ENCODE measurements around the gene MCL1.
"Not testable (repeated sequence)": the region's sequence is repeated elsewhere in the genome, so short reads cannot be mapped to it uniquely, and the experiment has no call there.

MCL1 gene

DNA sequence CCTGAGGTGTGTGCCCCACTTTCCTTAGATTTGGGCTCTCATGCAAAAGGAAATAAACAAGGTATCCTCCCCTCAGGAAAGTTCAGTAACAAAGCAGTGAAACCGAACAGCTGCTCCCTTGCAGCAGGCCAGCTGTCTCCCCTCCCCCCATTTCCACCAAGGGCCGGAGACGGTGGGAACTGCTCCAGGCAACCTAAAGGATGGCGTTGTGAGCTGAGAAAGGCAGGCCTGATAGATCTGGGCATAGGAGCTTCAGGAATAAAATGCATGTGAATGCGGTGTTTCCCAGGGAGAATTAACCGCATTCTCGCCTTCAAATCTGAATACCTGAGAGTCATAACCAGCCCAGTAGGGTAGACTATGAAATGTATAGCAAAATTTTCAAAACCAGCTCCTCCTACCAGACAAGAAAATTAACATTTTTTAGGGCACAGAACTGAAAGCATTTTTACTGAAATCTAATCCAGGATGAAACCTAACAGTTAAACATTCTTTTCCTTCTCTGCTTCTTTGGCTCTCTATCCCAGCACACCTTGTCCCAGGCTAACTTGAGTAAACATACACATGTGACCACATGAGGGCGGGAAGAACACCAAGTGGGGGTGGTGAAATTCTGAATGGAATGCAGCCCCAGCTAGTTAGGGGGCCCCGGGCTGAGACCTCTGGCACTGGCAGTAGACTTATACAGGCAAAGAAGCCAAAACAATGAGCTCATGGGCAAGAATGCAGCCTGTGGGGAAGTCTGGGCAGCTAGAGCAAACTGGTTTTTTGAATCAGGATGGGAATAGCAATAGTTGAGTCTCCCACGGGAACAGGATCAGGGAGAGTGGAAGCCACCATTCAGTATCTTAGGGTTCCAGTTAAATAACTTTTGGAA is 11.5 kb downstream of the MCL1 start:
- DNase-seq = peak; percentile 90

DNA sequence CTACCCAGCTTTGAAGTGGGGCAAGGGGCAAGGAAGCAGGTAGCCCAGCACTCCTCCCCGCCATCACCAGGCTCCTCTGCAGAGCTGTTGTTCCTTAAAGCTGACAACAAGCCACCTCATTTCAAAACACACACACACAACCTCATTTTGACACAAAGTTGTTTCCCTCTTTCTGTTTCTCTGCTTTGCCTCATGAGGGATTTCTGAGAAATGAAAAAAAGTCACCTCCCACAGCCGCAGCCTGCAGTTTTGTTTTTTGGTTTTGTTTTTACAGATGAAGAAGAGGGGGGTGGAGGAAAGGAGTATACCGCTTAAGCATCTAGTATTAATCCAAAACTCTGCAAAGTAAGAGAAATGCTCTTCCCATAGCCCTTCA is 12.1 kb downstream of the MCL1 start:
- no peak for DNase-seq

DNA sequence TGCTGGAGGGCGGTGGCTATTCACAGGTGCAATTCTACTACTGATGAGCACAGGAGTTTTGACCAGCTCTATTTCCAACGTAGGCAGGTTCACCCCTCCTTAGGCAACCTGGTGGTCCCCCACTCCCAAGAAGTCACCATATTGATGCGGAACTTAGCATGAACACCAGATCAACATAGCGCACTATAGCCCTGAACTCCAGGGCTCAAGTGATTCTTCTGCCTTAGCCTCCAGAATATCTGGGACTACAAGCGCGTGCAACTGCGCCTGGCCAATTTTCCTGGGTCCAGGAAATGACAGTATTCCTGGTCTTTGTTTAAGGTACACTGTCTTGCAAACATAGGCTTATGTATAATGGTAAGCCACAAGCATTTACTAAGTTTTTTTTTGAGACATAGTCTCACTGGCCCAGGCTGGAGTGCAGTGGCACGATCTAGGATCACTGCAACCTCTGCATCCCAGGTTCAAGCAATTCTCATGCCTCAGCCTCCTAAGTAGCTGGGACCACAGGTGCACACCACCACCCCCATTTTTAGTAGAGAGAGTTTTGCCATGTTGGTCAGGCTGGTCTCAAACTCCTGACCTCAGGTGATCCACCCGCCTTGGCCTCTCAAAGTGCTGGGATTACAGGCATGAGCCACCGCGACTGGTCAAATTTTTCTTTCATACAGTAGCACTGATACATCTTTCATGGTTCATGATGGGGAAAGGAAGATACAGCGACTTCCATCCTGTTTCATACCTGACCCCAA is 12.6 kb downstream of the MCL1 start:
- DNase-seq = no peak

DNA sequence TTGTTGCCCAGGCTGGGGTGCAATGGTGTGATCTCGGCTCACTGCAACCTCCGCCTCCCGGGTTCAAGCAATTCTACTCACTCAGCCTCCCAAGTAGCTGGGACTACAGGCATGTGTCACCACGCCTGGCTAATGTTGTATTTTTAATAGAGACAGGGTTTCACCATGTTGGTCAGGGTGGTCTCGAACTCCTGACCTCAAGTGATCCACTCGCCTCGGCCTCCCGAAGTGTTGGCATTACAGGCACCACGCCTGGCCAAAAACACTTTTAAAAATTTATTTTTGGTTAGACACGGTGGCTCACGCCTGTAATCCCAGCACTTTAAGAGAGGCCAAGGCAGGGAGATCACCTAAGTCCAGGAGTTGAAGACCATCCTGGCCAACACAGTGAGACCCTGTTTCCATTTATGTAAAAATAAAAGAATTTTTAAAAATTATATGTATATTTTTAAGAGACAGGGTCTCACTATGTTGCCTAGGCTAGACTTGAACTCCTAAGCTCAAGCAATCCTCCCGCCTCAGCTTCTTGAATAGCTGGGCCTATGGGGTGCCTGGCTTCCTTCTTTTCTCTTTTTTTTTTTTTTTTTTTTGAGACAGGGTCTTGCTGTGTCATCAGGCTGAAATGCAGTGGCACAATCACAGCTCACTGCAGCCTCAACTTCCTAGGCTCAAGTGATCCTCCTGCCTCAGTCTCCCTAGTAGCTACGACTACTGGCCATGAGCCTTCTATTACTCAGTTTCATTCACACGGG is 14.0 kb downstream of the MCL1 start:
- DNase-seq = not testable (repeated sequence)

DNA sequence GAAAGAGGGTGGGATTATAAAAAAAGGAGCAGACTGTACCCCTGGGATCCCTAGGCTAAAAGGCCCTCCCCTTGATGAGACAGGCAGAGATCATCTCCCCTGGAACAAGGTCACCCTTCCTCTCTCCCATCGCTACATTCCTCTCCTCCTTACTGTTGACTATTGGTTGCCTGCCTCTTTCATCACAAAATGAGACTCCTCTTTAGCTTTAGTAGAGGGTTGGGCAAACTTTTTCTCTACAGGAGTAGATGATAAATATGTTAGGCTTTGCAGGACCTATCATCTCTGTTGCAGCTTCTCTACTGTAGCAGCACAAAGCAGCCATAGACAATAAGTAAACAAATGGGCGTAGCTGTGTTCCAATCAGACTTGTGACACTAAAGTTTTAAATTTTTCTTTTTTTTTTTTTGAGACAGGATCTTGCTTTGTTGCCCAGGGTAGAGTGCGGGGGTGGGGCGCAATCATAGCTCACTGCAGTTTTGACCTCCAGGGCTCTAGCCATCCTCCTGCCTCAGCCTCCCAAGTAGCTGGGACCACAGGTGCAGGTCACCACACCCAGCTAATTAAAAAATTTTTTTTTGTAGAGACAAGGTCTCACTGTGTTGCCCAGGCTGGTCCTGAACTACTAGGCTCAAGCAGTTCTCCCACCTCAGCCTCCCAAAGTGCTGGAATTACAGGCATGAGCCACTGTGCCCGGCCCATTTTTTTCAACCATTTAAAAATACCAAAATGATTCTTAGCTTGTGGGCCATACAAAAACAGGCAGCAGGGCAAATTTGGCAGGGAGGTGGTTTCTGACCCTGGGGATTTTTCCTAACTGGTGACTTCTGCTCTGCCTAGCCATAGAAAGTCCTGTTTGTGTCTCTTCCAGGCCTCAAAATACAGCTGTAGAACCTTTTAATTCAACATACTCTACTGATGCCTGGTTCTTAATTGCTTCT is 15.1 kb downstream of the MCL1 start:
- no peak for DNase-seq

DNA sequence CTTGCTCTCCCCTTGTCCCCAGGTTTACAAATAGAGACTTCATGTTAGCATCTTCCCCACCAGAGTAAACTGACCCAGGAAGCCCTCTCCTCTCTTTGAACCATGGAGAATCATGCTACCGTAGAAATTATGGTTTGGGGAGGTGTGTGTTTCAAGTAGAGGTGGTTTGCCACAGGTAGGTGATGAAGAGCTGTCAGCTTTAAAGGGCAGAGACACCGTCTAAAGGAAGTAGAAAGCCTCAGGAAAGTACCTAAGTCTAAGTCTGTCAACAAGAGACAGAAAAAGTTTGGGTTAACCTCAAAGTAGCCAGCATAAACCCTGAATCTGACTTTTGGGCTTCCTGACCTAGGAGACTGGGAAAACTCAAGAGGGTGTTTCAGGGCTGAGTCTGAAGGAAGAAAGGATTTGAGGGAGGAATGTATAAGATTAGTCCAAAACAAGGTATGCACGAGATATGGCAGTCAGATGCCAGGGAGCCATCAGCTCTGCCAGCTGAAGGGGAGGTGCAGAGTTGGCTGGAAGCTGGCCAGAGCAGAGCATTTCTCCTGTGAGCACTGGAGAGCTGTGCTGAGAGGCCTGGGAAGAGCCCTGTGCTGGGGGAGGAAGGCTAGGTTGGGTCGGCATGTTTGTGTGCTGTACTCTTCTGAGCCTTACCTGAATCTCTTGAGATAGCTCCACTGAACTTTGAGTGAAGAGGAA is 15.9 kb downstream of the MCL1 start:
- peak; percentile 83 for DNase-seq

DNA sequence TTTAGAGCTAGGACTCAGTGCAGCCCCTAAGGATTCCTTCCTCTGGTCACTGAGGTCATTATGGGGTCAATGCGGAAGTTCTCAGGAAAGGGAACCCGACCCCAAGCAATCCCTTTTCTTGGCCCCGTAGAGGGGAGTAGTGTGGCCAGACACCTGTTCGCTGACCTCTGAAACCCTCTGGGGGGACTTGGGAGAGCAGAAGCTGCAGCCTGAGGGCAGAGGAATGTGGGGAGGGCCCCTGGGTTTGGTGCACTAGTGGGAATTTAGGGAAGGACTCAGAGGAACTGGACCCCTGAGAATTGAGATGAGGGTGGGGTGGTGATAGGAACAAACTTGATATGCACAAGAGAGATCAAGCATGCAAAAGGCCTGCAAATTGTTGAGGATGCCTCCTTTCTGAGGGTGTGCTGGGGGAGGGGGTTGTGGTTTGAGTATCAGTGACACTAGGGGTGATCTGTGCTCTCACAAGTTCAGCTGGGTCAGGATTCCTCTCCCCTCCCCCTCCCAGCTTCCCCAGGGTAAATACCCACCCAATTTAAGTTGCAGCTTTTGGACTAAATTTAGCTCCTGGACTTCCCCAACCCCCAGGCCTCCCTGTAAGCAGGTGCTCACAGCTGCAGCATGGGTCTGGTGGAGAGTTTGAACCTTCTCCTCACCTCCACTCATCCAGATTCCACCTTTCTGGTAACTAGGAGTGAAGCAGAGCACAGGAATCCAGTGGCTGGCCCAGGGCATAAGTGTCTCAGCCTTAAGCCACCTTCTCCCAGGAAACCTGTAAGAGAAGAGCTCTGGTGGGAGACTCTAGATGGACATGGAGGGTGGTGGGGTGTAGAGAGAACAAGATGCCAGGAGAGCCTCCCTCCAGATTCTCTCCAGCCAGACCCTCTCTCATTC is 16.7 kb downstream of the MCL1 start:
- DNase-seq = no peak

DNA sequence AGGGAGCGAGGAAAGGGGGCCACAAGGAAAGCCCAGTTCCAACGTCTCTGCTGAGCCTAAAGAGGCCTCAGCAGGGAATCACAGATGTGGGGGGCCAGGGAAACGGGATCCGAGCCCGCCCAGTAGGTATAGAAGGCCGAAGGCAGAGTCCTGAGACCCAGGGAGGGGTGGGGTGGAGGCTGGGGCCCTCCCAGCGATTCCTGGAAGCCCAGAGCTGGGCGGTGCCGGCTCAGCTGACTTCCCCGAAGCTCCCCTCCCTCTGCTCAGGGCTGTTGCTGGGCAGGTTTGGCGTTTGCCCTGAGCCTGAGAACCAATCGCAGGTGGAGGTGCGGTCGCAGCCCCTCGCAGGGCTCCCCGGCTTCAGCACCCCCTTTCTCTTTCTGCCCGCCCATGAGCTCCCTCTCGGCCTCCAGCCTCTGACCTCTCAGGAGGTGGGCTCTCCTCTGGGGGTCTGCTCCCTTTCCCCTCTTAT is 17.4 kb downstream of the MCL1 start:
- peak; percentile 67 for DNase-seq

DNA sequence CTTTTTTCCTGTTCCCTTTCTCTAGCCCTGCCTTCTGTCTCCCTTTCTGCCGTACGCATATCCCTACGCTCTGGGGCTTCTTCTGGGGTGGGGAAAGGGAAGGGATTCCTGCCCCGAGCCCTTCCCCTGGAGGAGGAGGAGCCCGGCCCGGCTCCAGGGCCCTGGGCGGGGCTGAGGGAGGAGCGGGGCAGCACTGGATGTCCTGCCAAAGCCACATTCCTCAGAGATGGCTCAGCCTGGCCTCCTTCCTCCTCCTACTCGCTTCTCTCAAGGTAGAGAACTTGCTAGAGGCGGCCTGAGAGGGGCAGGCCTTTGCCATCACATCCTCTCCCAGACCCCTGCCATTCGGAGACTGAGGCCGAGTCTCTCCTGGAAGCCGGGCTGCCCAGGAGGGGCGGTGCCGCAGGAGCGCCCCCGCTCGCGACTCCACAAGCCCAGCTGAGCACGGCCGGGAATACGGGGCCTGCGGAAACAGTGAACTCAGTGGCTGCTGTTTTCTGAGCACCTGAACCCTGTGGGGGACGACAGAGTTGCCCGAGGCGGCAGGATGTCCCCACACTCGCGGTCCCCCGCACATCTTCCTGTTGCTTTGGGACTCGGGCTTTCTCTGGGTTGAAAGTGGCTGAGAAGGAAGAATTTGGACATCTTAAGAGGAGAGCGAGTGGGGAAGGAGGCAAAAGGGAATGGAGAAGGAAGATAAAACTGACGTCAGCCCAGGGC is 18.0 kb downstream of the MCL1 start:
- peak; percentile 96 for DNase-seq

DNA sequence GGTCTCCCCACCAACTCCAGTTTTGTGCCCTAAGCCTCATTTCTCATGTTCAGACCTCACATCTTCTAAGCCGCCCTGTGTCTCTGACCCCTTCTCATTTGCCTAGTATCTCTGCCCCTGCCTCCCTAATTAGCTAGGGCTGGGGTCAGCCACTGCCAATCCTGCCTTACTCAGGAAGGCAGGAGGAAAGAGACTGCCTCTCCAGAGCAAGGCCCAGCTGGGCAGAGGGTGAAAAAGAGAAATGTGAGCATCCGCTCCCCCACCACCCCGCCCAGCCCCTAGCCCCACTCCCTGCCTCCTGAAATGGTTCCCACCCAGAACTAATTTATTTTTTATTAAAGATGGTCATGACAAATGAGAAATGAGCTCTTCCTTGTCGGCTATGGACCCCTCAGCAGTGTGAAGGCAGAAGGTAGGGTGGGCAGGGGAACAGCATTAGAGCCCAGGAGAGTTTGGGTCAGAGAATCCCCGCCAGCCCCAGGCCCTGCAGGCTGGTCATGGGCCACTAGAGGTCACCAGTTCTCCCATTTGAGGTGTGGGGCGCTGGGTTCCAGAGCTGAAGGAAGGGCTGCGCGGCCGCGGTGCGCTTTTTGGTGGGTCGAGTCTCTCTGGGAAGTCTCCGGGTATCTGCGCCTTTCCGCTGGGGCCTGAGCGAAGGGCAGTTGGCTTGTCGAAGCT is 18.7 kb downstream of the MCL1 start:
- DNase-seq = peak; percentile 96

DNA sequence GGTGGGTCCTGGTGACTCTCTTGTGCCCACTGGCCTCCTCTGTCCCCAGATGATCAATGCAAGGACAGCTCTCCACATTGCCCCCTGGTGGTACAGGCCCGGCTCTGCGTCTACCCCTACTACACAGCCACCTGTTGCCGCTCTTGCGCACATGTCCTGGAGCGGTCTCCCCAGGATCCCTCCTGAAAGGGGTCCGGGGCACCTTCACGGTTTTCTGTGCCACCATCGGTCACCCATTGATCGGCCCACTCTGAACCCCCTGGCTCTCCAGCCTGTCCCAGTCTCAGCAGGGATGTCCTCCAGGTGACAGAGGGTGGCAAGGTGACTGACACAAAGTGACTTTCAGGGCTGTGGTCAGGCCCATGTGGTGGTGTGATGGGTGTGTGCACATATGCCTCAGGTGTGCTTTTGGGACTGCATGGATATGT is 19.4 kb downstream of the MCL1 start:
- peak; percentile 51 for DNase-seq

DNA sequence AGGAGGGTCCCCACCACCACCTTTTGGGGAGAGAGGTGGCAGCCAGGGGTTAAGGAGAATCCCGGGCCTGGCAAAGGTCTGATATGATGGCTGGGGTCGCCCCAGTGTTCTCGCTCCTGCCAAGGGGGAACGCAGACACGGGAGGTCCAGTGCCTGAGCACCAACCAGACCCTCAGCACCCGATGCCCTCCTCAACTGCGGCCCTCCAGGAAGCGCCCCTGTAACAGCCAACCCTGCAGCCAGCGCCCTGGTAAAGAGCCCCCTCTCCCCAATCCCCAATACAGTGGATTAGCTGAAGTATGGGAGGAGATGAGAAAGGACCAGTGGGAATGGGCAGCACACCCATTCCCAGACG is 19.8 kb downstream of the MCL1 start:
- DNase-seq = no peak

DNA sequence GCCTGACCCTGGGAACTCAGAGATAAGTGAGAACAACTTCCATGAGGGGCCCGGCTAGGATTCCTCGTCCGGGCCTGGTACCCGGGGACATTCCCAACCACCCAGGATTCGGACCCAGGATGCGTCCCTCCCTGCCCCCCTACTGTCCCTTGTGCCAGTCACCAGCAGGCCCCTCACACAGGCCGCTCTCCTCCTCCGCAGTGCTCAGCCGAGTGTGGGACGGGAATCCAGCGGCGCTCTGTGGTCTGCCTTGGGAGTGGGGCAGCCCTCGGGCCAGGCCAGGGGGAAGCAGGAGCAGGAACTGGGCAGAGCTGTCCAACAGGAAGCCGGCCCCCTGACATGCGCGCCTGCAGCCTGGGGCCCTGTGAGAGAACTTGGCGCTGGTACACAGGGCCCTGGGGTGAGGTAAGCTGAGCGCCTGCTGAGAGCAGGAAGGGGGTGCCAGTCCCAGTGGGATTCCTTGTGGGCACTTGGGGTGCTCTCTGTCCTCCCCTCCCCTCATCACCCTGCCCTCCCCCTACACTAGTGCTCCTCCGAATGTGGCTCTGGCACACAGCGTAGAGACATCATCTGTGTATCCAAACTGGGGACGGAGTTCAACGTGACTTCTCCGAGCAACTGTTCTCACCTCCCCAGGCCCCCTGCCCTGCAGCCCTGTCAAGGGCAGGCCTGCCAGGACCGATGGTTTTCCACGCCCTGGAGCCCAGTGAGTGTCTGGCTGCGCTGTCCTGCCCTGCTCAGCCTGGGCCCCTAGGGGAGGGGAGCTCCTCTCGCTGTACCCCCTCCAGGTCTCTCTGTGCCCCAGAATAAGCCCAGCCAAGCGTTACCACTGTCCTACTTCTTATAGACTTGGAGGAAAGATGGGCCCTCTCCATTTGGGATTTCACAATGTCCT is 20.4 kb downstream of the MCL1 start:
- DNase-seq = no peak

DNA sequence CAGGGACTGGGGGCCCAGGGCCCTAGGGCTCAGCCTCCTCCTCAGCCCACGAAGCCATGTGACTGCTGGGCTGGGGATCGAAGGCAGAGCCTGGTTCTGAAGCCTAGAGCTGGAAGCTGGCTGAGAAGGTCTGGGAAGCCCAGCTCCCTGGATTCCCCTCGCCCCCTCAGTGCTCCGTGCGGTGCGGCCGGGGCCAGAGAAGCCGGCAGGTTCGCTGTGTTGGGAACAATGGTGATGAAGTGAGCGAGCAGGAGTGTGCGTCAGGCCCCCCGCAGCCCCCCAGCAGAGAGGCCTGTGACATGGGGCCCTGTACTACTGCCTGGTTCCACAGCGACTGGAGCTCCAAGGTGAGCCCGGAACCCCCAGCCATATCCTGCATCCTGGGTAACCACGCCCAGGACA is 21.1 kb downstream of the MCL1 start:
- DNase-seq = no peak

DNA sequence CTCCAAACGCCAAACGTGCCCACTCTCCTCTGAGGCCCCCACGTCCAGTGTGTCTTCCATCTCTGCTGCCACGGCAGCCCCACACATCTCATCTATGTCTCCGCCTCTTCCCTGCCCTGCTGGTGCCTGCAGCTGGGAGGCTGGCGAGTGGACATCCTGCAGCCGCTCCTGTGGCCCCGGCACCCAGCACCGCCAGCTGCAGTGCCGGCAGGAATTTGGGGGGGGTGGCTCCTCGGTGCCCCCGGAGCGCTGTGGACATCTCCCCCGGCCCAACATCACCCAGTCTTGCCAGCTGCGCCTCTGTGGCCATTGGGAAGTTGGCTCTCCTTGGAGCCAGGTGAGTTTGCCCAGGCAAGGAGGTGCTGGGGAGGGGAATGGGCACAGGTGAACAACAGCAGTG is 21.6 kb downstream of the MCL1 start:
- DNase-seq = no peak

DNA sequence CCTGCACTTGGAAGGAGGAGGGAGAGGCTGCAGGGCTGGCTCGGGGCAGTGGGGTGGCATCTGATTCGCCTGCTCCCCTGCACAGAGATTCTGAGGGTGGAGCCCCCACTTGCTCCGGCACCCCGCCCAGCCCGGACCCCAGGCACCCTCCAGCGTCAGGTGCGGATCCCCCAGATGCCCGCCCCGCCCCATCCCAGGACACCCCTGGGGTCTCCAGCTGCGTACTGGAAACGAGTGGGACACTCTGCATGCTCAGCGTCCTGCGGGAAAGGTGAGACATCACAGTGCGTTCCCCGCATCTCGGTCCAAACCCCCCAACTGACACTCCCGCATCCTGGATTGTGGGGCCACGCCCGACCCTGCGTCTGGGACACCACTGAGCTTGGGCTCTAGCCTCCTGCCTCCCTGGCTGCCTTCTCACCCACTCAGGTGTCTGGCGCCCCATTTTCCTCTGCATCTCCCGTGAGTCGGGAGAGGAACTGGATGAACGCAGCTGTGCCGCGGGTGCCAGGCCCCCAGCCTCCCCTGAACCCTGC is 22.3 kb downstream of the MCL1 start:
- no peak for DNase-seq

DNA sequence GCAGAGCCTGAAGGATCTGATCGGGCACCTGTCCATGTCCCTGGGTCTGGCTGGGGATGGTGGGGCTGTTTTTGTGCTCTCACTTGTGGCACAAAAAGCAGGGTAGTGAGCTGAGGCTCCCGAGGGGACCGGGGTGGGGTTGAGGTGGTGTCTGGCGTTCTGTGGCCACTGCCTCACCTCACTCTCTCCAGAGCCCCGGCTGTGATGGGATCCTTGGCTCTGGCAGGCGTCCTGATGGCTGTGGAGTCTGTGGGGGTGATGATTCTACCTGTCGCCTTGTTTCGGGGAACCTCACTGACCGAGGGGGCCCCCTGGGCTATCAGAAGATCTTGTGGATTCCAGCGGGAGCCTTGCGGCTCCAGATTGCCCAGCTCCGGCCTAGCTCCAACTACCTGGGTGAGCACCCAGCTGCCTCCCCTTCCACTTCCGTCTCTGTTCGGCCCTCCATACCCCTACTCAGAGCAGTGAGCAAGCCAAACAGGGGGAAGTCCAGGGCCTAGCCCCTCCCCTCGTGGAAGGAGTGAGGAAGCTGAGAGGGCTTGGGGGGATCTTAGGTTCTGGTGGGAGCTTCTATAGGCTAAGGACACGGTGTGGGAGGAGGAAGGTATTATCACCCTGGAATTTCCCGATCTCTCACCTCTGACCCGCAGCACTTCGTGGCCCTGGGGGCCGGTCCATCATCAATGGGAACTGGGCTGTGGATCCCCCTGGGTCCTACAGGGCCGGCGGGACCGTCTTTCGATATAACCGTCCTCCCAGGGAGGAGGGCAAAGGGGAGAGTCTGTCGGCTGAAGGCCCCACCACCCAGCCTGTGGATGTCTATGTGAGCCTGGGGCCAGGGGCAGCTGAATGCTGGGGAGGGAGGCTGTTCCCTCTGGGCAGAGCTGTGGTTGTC is 23.2 kb downstream of the MCL1 start:
- DNase-seq = no peak

All from NCI-H1694 treated with DMSO at 0.1 percent for 48 hours (cell line).